ENCODE results near the gene MYLK4.

MYLK4 gene

GRCh38 chr6:2729921-2730320 lies 20.8 kb downstream of the MYLK4 start:
- TF ChIP-seq CTCF (conservative IDR thresholded peaks at IDR 0.05; ENCODE audit: low read length): no peak
- DNase-seq (ENCODE audit: low read depth): no peak

GRCh38 chr6:2725999-2726567 lies 24.6 kb downstream of the MYLK4 start:
- TF ChIP-seq CTCF (conservative IDR thresholded peaks at IDR 0.05; ENCODE audit: low read length): no peak
- peak; percentile 18 for DNase-seq (ENCODE audit: low read depth)
- H3K4me3 ChIP-seq (ENCODE audit: low read length): no peak overlapping the region

More at GRCh38 chr6:2729921-2730320, 20.8 kb downstream of the MYLK4 start:
- no peak overlapping the region for H3K4me3 ChIP-seq (ENCODE audit: low read length)

GRCh38 chr6:2725364-2725988 lies 25.2 kb downstream of the MYLK4 start:
- H3K4me3 ChIP-seq (ENCODE audit: low read length): no peak overlapping the region
- TF ChIP-seq CTCF (conservative IDR thresholded peaks at IDR 0.05; ENCODE audit: low read length): no peak
- no peak for DNase-seq (ENCODE audit: low read depth)

DNA sequence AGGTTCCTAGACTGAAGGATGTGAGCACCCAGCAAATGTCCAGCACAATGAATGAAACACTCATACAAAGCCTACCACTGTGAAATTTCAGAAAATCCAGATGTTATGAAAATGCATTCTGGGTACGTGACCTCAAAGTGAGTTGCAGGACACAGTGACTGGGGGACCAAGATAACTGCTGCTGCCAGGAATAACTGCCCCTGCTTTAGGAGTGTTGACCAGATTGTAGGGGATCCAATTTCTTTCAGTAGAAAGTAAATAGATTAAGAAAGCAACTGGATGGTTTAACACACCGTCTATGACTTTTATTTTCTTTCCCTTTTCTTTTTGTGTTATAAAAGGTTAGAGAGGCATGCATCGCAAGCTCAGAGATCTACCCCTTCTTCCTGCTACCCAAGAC lies 29.5 kb downstream of the MYLK4 start:
- no peak for DNase-seq (ENCODE audit: low read depth)
- H3K4me3 ChIP-seq (ENCODE audit: low read length): no peak overlapping the region
- no peak for TF ChIP-seq CTCF (conservative IDR thresholded peaks at IDR 0.05; ENCODE audit: low read length)

DNA sequence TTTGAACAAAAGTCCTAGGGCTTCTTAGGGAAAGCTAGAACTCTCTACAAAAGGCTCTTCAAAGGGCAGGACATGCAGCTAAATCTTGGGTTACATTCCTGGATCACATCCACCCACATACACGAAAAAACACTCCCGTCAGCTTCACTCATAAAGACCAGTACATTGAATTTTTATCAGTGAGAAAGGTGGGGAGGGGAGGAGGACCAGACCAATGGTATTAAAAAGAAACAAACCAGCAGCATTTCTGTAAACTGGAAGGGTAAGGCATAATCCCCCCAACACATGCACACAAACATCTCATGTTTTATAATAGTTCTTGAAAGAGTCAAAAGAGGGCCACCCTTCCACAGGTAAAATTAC lies 31.6 kb downstream of the MYLK4 start:
- no peak for TF ChIP-seq CTCF (conservative IDR thresholded peaks at IDR 0.05; ENCODE audit: low read length)
- DNase-seq (ENCODE audit: low read depth): no peak
- no peak overlapping the region for H3K4me3 ChIP-seq (ENCODE audit: low read length)

GRCh38 chr6:2718334-2719092 lies 32.2 kb downstream of the MYLK4 start:
- H3K4me3 ChIP-seq (ENCODE audit: low read length): no peak overlapping the region
- DNase-seq (ENCODE audit: low read depth): no peak
- TF ChIP-seq CTCF (conservative IDR thresholded peaks at IDR 0.05; ENCODE audit: low read length): no peak

Data from AG10803 (cell line).